Activated CD4-positive, alpha-beta T cell treated with anti-CD3 and anti-CD28 coated beads for 4 hours (primary cell): Measurements from ENCODE around the gene CACNA1B.

Experiments used
- DNase-seq, 2 donors: peaks; one replicate each; pipeline ENCODE4 v3.0.0-alpha.2; 2020

Gene CACNA1B

DNA sequence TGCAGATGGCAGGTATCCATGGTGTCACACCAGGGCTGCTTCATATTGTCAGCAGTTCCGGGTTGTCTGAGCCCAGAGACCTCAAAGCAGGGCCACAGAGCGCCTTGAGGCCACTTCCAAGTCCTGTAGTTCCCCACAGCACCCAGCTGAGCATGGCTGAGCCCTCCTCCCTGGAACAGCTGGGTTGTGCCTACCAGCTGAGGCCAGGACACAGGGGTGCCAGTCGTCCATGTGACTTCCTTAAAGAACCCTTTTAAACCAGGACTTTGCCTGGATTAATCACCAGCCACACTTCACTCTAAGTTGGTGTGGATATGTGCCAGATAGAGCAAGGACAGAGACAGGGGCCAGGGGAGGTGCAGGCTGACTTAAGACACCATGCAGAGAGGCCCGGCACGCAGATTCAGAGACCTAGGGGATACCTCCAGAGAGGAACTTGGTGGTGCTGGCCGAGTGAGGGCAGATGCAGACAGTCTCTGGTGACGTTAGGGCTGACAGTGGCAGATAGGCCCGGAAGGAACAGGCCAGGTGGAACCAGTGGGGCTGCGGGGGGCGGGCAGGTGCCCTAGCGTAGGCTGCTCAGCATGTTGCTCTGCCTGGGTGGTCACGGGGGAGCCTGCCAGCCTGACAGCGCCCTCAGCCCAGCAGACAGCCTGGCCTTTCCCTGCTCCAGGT, 142.7 kb downstream of the CACNA1B start:
- no peak for DNase-seq

DNA sequence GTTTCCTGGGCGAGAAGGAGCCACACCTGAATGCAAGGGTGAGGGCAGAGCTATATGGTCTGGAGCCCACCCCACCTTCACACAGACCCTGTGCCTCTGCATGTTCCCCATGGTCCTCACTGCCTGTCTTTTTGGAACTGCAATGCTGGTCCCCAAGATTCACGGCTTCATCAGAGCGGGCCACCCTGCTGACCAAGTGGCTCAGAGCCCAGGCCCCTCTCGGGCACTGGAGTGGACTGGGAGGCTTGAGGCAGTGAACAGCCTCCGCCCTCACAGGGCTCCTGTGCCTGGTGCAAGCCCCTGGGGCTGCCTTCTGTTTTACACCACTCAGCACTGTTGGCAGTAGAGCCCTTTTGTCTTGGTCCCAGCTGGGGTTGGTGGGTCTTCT, 143.2 kb downstream of the CACNA1B start:
- DNase-seq = no peak

DNA sequence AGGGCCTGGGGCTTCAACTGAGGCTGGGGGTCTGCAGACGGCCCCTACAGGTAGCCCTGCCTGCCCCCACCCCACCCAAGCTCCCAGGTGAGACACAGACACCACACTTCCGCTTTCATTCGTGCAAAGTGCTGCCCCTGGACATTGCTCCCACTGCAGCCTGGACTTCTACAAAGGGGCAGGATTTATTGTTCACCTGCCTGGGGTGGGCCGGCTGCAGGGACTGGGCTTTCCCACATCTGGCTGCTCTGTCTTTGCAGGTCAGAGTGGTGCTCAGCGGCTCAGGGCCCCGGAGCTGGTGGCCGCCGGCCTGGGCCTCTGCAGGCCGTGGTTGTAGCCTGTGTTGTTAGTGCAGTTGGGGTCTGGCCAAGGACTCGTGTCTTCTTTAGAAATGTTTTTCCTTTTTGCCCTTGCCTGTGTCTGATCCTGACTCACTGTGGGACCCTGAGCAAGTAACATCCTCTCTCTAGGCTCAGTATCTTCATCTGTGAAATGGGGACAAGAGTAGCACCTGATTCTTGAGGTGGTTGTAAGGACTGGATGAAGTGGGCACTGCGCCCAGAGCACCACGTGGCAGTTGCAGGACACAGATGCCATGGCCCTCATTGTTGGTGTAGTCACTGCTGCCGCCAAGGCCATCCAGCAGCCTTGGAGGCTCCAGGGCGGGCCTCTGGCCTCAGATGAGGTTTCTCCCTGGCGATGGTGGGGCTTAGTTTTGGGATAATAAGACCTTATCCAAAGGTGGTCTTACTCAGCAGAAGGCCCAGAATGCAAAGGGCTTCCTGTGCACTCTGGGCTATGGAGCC, 143.9 kb downstream of the CACNA1B start:
- DNase-seq = no peak

DNA sequence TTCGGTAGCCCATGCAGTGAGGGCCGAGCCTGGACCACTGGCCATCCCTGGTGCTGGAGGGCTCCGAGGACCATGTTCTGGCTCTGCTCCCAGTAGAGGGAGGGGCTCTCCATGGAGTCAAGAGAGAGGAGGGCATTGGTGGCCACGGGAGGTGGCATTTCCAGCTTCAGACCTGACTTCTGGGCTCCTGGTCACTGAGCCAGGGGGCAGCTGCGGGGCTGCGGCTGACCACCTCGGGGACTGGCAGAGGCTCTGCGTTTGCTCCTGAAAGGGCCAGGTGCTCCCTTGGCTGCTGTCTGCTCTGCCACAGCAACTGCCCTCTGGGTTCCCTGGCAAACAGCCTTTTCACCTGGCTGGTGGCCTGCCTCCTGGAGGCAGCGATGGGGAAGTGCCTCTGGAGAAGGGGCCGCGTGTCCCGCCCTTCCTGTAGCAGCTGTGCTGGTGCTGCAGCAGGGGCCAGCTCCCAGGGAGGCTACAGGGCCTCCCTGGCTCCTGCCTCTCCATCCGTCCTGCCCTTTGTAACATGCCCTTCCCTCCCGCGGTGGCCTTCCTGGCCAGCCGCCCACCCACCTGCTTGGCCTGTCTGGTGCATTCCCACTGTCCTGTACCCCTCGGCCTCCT, 144.6 kb downstream of the CACNA1B start:
- no peak for DNase-seq

DNA sequence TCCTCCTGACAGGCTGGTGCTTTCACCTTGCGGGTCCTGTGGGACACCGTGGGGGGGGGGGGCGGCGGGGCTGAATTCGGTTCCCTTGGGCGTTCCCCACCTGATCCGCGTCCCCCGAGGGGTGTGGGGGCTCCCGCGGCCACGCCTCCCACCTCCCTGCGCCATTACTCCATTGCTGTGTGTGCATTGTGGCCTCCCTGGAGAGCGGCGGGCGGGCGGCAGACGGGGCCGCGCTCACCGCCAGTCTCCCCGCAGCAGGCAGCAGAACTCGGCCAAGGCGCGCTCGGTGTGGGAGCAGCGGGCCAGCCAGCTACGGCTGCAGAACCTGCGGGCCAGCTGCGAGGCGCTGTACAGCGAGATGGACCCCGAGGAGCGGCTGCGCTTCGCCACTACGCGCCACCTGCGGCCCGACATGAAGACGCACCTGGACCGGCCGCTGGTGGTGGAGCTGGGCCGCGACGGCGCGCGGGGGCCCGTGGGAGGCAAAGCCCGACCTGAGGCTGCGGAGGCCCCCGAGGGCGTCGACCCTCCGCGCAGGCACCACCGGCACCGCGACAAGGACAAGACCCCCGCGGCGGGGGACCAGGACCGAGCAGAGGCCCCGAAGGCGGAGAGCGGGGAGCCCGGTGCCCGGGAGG, 145.3 kb downstream of the CACNA1B start:
- no peak for DNase-seq

DNA sequence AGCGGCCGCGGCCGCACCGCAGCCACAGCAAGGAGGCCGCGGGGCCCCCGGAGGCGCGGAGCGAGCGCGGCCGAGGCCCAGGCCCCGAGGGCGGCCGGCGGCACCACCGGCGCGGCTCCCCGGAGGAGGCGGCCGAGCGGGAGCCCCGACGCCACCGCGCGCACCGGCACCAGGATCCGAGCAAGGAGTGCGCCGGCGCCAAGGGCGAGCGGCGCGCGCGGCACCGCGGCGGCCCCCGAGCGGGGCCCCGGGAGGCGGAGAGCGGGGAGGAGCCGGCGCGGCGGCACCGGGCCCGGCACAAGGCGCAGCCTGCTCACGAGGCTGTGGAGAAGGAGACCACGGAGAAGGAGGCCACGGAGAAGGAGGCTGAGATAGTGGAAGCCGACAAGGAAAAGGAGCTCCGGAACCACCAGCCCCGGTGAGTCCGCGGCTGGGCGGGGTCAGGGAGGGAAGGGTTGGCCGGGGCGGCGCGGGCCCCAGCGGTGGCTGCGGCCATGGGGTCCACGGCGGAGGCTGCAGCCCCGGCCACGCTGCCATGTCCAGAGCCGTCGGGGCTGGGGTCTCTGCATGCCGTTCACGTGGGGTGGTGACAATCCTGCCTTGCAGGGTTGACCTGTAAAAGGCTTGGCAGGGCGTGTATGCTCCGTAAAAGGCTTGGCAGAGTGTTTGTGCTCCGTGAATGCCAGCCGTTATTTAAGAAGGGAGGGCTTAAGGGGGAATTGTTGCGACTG, 146.0 kb downstream of the CACNA1B start:
- DNase-seq = no peak

DNA sequence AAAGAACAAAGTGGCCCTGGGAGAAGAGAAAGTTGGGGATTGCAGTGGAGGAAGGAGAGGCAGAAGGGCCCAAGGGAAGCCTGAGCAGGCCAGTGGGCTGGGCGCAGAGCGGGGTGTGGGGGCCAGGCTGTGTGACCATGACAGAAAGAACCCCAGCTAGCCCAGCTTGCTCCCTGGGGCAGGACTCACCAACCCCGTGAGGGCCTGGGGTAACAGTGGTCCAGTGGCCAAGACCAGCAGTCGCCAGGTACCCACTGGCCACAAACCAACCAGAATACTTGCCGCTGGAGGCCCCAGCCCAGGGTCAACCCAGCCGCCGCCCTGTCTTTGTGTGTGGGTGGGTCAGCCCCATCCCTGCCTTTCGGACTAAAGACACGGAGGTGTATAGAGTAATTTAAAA, 146.5 kb downstream of the CACNA1B start:
- DNase-seq = no peak

DNA sequence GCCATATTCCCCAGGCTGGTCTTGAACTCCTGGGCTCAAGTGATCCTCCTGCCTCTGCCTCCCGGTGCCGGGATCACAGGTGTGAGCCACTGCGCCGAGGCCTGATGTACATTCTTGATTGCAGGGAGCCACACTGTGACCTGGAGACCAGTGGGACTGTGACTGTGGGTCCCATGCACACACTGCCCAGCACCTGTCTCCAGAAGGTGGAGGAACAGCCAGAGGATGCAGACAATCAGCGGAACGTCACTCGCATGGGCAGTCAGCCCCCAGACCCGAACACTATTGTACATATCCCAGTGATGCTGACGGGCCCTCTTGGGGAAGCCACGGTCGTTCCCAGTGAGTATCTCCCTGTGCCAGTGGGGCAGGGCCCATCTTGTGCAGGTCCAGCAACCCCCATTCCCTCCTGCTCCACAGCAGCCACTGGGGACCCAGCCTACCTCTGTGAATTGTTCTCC, 147.3 kb downstream of the CACNA1B start:
- DNase-seq = no peak

DNA sequence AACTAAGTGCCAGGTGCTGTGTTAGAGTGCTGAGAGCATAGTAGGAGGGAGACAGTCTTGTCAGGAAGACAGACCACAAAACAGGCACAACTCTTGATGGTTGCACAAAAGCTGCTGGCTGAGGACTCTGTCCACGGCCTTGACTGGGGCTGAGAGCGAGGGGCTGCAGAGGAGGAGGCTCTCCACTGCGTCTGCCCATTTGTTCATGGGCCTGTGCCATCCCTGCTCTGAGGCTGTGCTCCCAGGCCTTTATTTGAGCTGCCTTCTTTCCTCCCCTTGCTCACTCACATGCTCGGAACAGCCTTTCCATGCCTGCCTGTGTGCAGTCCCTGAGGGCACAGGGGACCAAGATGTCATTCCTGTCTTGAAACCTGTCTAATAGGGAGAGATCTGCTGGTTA, 147.8 kb downstream of the CACNA1B start:
- no peak for DNase-seq

DNA sequence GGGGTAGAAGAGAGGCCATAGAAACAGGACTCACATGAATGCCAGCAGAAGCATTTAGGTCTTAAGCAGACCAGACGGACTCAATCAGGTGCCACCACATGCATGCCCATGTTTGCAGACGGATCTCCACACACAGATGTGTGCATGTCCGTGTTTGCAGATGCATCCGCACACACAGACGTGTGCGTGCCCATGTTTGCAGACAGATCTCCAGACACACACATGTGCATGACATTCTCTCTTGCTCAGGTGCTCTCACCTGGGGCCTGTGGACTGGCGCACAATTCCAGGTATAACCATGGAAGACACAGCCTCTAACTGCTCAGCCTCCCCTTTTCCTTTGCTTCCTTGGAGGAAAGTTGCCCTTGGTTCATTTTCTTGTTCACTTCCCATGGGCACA, 148.3 kb downstream of the CACNA1B start:
- DNase-seq = no peak

DNA sequence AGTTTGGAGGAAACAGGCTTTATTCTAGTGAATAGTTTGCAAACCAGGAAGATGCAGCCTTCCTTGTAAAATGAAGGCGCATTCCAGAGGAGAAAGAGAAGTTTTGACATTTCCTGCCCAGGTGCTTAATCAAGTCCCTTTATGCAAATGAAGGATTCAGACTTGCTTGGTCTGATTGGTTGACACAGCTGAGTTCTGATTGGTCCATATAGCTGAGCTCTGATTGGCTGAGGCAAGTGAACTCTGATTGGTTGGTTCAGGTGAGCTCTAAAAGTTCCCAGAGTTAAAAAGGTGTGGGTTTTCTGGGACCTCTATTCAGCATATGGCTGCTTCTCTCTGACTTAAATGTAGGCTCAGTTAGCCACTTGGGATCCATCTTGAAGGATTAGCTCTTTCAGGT, 151.0 kb downstream of the CACNA1B start:
- no peak for DNase-seq

DNA sequence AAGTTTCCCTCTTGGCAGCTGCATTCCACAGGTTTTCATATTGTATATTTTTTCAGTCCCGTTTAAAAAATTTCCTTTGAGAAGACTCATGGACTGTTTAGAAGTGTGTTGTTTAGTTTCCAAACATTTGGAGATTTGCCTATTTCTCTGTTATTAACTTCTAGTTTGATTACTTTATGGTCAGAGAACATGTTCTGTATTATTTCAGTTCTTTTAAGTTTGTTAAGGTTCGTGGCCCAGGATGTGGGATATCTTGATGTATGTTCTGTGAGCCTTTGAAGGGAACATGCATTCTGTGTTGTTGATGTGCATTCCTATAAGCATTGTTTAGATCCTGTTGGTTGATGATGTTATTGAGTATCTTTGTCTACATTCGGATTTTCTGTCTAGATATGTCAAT, 153.6 kb downstream of the CACNA1B start:
- DNase-seq = no peak

DNA sequence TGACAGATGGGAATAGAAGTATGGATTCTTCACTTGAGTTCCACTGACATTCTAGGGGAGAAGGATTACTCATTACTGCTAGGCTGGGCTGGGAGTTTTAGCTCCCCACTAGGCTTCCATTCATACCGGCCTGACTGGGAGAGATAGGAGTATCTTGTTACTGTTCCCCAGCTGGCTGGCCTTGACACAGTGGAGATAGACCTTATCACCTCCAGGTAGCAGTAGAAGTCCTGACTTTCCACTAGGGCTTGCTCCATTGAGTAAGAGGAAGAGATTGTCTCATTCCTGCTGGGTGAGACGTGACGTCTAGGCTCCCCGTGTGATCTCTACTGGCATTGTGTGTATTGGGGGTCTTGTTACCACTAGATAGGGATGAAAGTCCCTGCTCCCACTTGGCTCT, 156.4 kb downstream of the CACNA1B start:
- DNase-seq = no peak

DNA sequence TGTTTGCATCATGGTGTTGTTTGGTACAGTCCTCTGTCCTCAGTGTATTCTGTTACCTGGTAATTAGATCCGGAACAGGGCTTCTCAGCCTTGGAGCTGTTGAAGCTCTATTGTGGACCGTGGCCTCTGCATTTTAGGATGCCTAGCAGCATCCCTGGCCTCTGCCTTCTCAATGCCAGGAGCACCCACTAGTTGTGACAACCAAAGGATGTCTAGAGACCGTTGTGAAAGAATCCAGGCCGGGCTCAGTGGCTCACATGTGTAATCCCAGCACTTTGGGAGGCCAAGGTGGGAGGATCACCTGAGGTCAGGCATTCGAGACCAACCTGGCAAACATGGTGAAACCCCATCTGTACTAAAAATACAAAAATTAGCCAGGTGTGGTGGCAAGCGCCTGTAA, 159.6 kb downstream of the CACNA1B start:
- DNase-seq = no peak

DNA sequence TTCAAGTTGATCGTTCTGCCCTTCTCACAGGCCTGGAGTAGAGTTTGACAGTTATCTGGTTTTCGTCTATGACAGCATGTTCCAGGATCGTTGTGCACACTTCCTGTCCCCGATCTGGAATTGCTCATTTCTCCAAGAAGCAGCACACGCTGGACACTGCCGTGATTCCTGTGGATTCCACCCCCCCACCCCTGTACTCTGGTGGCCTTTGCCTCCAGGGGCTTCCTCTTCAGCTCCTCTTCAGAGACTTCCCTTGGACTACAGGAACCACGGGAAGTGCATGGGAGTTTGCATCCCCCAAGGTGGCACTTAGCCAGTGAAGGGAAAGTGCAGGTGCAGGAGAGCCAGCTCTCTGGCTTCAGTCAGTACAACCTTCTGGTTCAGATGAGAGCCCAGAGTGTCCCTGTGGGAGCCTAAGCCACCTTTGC, 160.7 kb downstream of the CACNA1B start:
- DNase-seq = no peak

DNA sequence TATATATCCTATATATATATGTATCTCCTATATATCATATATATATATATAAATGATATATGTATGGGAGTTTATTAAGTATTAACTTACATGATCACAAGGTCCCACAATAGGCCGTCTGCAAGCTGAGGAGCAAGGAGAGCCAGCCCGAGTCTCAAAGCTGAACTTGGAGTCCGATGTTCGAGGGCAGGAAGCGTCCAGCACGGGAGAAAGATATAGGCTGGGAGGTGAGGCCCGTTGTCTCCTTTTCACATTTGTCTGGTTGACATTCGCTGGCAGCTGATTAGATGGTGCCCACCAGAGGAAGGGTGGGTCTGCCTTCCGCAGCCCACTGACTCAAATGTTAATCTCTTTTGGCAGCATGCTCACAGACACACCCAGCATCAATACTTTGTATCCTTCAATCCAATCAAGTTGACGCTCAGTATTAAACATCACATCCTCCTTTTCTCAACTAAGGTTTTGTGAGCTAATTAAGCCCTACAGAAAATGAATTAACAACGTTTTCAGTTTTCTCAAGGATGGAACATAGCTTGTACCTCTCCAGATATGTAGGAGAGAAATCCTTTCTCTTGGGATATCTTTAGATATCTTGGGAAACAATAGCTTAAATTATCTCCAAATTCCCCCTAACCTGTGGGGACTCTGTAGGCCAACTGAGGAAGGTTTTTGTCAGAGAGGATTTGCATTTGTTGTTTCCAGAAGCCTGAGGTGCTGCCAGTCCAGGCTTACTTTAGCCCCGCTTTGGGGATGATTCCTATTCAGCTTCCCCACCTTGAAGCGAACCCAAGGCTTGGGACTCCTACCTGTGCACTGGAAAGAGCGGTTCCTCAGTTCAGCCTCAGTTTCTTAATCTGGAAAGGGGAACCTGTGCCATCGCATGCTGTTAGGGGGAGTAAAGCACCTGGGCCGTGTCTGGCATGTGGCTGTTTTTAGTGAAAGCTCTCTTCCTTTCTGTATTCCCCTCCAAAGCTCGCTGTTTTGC, 163.2 kb downstream of the CACNA1B start:
- DNase-seq = no peak

DNA sequence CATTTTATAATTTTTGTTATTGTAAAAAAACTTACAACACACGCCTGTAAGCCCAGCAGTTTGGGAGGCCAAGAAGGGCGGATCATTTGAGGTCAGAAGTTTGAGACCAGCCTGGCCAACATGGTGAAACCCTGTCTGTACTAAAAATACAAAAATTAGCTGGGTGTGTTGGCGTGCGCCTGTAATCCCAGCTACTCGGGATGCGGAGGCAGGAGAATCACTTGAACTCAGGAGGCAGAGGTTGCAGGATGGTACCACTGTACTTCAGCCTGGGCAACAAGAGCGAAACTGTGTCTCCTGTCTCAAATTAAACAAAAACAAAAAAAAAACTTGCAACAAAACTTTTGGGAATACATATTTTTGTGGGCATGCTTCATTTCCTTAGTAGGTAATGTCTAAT, 164.6 kb downstream of the CACNA1B start:
- DNase-seq = no peak

DNA sequence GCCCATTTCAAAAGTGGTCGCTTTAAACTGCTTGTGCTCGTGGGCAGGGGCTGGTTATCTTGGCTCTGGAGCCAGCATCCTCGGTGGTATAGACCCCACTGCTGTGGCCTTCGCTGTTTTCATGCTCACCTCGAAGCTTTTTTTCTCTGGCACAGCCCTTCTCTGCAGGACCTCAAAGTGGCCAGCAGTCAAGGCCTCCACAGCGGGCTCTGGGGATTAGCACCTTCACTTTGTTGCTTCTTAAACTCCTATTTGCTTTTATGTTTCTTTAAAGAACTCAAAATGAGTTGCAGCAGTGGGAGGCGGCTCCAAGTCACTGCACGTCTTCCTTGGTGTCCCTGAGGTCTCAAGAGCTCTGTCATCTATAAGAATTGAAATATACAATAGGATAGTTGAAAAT, 165.1 kb downstream of the CACNA1B start:
- DNase-seq = no peak

DNA sequence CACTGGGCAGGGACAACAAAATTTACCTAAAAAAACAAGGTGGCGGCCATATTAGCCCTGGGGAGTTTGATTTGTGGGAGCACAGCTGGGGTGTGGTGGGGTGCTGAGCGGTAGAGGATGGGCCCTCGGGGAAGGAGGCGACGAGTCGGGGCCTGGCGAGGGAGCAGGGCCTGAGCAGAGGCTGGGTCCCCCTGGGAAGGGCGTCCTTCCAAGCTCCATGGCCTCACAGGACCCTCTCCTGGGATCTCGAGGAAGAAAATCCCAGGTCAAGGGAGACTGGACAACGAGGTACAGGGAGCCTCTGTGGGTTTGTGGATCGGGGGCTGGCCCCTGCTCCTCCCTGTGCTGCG, 165.5 kb downstream of the CACNA1B start:
- DNase-seq = no peak

DNA sequence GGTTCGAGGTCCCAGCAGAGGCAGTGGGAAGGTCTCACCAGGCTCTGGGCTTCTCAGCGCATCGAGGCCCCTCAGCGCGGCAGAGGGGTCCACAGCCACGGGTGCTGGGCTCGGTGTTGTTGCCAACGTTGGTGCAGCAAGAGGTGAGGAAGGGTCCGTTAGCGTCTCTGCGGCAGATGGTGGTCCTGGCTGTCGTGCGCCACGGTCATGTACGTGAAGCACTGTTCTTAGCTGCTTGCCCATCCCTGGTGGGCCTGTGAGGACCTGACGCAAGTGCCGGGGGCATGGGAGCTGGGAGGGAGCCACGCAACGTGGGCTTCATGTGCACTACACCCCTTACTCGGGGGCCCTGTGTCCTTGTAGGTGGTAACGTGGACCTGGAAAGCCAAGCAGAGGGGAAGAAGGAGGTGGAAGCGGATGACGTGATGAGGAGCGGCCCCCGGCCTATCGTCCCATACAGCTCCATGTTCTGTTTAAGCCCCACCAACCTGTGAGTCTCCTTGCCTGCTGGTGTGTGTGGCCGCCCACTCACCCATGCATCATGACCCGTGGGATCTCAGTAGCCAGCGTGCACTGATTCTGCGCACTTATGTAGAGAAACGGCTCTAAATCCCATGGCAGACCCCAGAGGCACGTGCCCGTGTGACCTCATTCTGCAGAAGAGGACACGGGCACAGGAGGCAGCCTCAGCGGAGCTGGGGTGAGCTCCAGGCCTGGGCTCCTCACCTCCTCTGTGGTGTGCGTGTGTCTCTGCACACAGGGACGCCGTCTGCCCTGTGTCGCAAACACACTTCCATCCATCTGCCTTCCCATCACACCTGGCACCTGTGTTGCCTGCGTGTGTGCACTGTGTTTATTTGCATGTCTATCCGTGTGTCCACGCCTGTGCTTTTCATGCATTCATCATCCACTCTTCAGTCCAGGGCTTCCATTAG, 166.1 kb downstream of the CACNA1B start:
- DNase-seq = no peak
